Osteoblast (primary cell): ENCODE data around the gene GDAP1L1. TPM values are rescaled to one million over a fixed set of nuclear protein-coding genes. Genes with fewer than 3 reads are reported as not detected.

Experiments used
- DNase-seq: peaks from one replicate; pipeline ENCODE4 v3.0.0; 2011; ENCODE audit warnings: low spot score, mixed read lengths; ENCODE audit not compliant: insufficient read length; ENCODE audit errors: missing footprints
- H2AFZ ChIP-seq: 2 replicates; pipeline ENCODE4 v1.6.0; 2011; ENCODE audit warnings: mild to moderate bottlenecking, low read length
- H3K27ac ChIP-seq: 2 replicates; pipeline ENCODE4 v1.5.1; 2011; ENCODE audit warnings: mild to moderate bottlenecking, low read depth, low read length, moderate library complexity
- H3K27me3 ChIP-seq: 2 replicates; pipeline ENCODE4 v1.6.0; 2012; ENCODE audit warnings: mild to moderate bottlenecking, control low read depth, inconsistent platforms, low read length, moderate library complexity; ENCODE audit not compliant: insufficient read depth
- H3K36me3 ChIP-seq: 2 replicates; pipeline ENCODE4 v1.5.1; 2011; ENCODE audit warnings: mild to moderate bottlenecking, low read length, control low read depth, moderate library complexity; ENCODE audit not compliant: insufficient read depth
- H3K4me1 ChIP-seq: 2 replicates; pipeline ENCODE4 v1.5.1; 2011; ENCODE audit warnings: mild to moderate bottlenecking, low read length, control low read depth, moderate library complexity; ENCODE audit not compliant: insufficient read depth
- H3K4me2 ChIP-seq: 2 replicates; pipeline ENCODE4 v1.6.0; 2011; ENCODE audit warnings: mild to moderate bottlenecking, low read length; ENCODE audit not compliant: insufficient read depth
- H3K4me3 ChIP-seq: fragments of 200-600 bp; sonication (generic); 3 replicates; pipeline ENCODE4 v1.5.1; 2012; ENCODE audit warnings: mild to moderate bottlenecking, low read length, inconsistent platforms; ENCODE audit not compliant: insufficient read depth
- H3K79me2 ChIP-seq: 2 replicates; pipeline ENCODE4 v1.6.0; 2012; ENCODE audit warnings: mild to moderate bottlenecking, low read length, control low read depth, inconsistent platforms; ENCODE audit not compliant: insufficient read depth
- H3K9me3 ChIP-seq: 2 replicates; pipeline ENCODE4 v1.5.1; 2011; ENCODE audit warnings: low read depth, low read length, control low read depth
- H4K20me1 ChIP-seq: 2 replicates; pipeline ENCODE4 v1.6.0; 2012; ENCODE audit warnings: mild to moderate bottlenecking, low read length, control low read depth; ENCODE audit not compliant: insufficient read depth
- CTCF ChIP-seq: IDR thresholded peaks from 2 replicates; pipeline ENCODE4 v1.5.1; 2011; ENCODE audit warnings: mild to moderate bottlenecking, low read depth, low read length, moderate library complexity; ENCODE audit errors: extremely low read depth
- total RNA-seq: library from RNA; depleted of rRNA; stranded (reverse); fragments of >200 nt; gene quantifications from 2 replicates; pipeline ENCODE4 v1.2.3, GENCODE V29; 2012

Gene GDAP1L1
- total RNA-seq, 1 donor = 0.72 TPM

- Histone ChIP-seq H3K27ac (peak overlapping the region; percentile 39), H3K27me3 (no peaks in the 10 kb centered on the region)
These were observed 62.9 kb downstream of the GDAP1L1 start for GRCh38 chr20:44309763-44310663.

GRCh38 chr20:44310664-44311639 lies 63.8 kb downstream of the GDAP1L1 start, which contains the start of gene FITM2:
TSS of gene FITM2 (minus strand) at chr20:44311202. CDS start at chr20:44311148, 54 bp downstream.
- TF ChIP-seq CTCF = peak; percentile 85
- Histone ChIP-seq H3K36me3 (no peaks in the 10 kb centered on the region), H4K20me1 (no peaks in the 10 kb centered on the region), H3K27me3 (no peaks in the 10 kb centered on the region), H3K4me2 (peak within 1 kb of the TSS; percentile 100), H3K4me3 (peak within 1 kb of the TSS; percentile 96), H2AFZ (peak within 1 kb of the TSS; percentile 98), H3K4me1 (peaks cover 13% of the 10 kb centered on the region), H3K9me3 (no peaks in the 10 kb centered on the region), H3K27ac (peak within 1 kb of the TSS; percentile 39), H3K79me2 (peaks cover 16% of the 10 kb centered on the region)
- peak; percentile 100 for DNase-seq

More at GRCh38 chr20:44309763-44310663, 62.9 kb downstream of the GDAP1L1 start:
- Histone ChIP-seq H3K4me2 (peak overlapping the region; percentile 100), H2AFZ (peak overlapping the region; percentile 98), H4K20me1 (no peaks in the 10 kb centered on the region), H3K79me2 (peaks cover 16% of the 10 kb centered on the region), H3K36me3 (no peaks in the 10 kb centered on the region), H3K4me3 (peak overlapping the region; percentile 96), H3K4me1 (peaks cover 13% of the 10 kb centered on the region), H3K9me3 (no peaks in the 10 kb centered on the region)
- peak; percentile 92 for DNase-seq
- TF ChIP-seq CTCF = no peak

- Histone ChIP-seq H3K4me1 (peaks cover 9% of the 10 kb centered on the region), H3K4me3 (no peak overlapping the region), H3K27me3 (peaks cover 3% of the 10 kb centered on the region), H4K20me1 (no peaks in the 10 kb centered on the region), H3K36me3 (no peaks in the 10 kb centered on the region), H2AFZ (no peak overlapping the region), H3K9me3 (no peaks in the 10 kb centered on the region), H3K79me2 (peaks cover 8% of the 10 kb centered on the region), H3K27ac (no peak overlapping the region), H3K4me2 (no peak overlapping the region)
- no peak for TF ChIP-seq CTCF
- DNase-seq = no peak
These were observed 67.8 kb downstream of the GDAP1L1 start for GRCh38 chr20:44314870-44315269.
